ENCODE measurements around the gene PKN3. TPM values are rescaled to one million over a fixed set of nuclear protein-coding genes. Genes with fewer than 3 reads are reported as not detected.
A peak's percentile ranks its signal among the peaks of the same experiment; 100 is the strongest.

The PKN3 gene
- total and polyA plus RNA-seq, 2 of the 13 experiments (the other 11 are each of a cell fraction or from before 2014, with no cell fraction given), result 10.5 to 13.2 TPM

DNA sequence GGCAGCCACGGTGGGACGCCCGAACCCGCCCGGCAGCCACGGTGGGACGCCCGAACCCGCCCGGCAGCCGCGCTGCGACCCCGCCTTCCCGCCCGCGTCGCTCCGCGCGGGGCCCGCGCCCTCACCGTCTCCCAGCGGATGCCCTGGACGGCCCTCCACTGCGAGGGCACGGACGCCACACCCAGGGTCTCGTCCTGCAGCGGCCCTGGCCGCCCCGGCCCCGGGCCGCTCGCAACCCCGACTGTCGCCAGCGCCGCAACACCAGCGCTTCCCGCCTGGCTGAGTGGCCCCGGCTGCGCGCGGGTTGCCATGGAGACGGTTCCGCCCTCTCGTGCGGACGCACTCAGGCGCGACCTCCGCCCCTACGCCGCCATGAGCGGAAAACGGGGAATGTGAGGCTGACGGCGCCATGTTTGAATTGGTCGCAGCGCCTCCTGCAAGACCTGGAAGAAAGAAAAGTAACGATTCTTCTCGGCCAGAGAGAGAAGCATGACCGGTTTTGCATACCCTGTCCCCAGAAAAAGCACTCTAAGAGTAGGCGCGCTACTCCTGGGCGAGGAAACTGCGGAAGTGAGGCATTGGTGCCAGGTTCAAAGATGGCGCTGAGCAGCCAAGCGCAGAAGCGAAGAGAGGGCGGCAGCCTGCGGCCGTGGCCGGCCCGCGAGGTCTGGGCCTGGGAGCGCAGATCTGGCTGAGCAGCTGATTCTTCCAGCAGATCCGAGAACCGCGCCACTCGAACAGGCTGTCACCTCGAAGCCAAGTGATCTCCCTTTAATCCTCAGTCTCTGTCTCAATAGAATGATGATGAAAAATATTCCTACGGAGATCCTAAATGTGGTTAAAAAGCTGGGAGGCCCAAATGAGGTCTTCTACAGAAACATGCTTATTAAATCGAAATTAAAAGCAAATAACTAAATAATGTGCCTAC is 45.6 kb upstream of the PKN3 start, which contains the start of gene DYNC2I2 (continued):
- TF ChIP-seq SSRP1 (CRISPR knock-in tag; IDR thresholded peaks at IDR 0.05) (no peak), ZFAT (CRISPR knock-in tag; conservative IDR thresholded peaks at IDR 0.05) (no peak), ERF (CRISPR knock-in tag; IDR thresholded peaks at IDR 0.05) (peak; percentile 92), ZSCAN22 (CRISPR knock-in tag; IDR thresholded peaks at IDR 0.05) (no peak), RFX3 (CRISPR knock-in tag; IDR thresholded peaks at IDR 0.05) (peak; percentile 92), MIXL1 (CRISPR knock-in tag; IDR thresholded peaks at IDR 0.05) (peak; percentile 43), MXI1 (IDR thresholded peaks at IDR 0.05; ENCODE audit: borderline replicate concordance, low read depth, low read length) (peak; percentile 88; the same call in 2 of the 3 replicates), RBAK (CRISPR knock-in tag; IDR thresholded peaks at IDR 0.05) (no peak), ZNF331 (CRISPR knock-in tag; IDR thresholded peaks at IDR 0.05) (peak; percentile 24; the same call in 1 of the 2 replicates), ZNF607 (CRISPR knock-in tag; IDR thresholded peaks at IDR 0.05; ENCODE audit: borderline replicate concordance) (peak; percentile 42; the same call in 1 of the 2 replicates), HIVEP1 (CRISPR knock-in tag; IDR thresholded peaks at IDR 0.05) (no peak; the same call in 1 of the 2 replicates), BRD4 (CRISPR knock-in tag; IDR thresholded peaks at IDR 0.05) (peak; percentile 100), SNAI1 (CRISPR knock-in tag; IDR thresholded peaks at IDR 0.05; ENCODE audit: borderline replicate concordance) (no peak), KLF9 (CRISPR knock-in tag; IDR thresholded peaks at IDR 0.05; ENCODE audit: low read depth) (no peak), MIER2 (CRISPR knock-in tag; IDR thresholded peaks at IDR 0.05) (0 out of 2 replicates have a peak, but pooled peaks have one; percentile 24), HNF4G (IDR thresholded peaks at IDR 0.05; ENCODE audit: borderline replicate concordance, low read depth, low read length) (0 out of 2 replicates have a peak, but pooled peaks have one; percentile 14), HNF4G (CRISPR knock-in tag; IDR thresholded peaks at IDR 0.05; ENCODE audit: borderline replicate concordance, low read depth) (no peak), ZNF644 (CRISPR knock-in tag; IDR thresholded peaks at IDR 0.05; ENCODE audit: low read depth) (no peak), RBFOX2 (IDR thresholded peaks at IDR 0.05; ENCODE audit: low read depth, low read length) (peak; percentile 87), ZNF569 (CRISPR knock-in tag; IDR thresholded peaks at IDR 0.05; ENCODE audit: borderline replicate concordance) (0 out of 2 replicates have a peak, but pooled peaks have one; percentile 44), ZNF678 (CRISPR knock-in tag; IDR thresholded peaks at IDR 0.05) (peak; percentile 36; the same call in 1 of the 2 replicates)
- TF ChIP-seq, protein P1, sequence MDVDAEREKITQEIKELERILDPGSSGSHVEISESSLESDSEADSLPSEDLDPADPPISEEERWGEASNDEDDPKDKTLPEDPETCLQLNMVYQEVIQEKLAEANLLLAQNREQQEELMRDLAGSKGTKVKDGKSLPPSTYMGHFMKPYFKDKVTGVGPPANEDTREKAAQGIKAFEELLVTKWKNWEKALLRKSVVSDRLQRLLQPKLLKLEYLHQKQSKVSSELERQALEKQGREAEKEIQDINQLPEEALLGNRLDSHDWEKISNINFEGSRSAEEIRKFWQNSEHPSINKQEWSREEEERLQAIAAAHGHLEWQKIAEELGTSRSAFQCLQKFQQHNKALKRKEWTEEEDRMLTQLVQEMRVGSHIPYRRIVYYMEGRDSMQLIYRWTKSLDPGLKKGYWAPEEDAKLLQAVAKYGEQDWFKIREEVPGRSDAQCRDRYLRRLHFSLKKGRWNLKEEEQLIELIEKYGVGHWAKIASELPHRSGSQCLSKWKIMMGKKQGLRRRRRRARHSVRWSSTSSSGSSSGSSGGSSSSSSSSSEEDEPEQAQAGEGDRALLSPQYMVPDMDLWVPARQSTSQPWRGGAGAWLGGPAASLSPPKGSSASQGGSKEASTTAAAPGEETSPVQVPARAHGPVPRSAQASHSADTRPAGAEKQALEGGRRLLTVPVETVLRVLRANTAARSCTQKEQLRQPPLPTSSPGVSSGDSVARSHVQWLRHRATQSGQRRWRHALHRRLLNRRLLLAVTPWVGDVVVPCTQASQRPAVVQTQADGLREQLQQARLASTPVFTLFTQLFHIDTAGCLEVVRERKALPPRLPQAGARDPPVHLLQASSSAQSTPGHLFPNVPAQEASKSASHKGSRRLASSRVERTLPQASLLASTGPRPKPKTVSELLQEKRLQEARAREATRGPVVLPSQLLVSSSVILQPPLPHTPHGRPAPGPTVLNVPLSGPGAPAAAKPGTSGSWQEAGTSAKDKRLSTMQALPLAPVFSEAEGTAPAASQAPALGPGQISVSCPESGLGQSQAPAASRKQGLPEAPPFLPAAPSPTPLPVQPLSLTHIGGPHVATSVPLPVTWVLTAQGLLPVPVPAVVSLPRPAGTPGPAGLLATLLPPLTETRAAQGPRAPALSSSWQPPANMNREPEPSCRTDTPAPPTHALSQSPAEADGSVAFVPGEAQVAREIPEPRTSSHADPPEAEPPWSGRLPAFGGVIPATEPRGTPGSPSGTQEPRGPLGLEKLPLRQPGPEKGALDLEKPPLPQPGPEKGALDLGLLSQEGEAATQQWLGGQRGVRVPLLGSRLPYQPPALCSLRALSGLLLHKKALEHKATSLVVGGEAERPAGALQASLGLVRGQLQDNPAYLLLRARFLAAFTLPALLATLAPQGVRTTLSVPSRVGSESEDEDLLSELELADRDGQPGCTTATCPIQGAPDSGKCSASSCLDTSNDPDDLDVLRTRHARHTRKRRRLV (CRISPR knock-in tag; IDR thresholded peaks at IDR 0.05), result no peak
- TF ChIP-seq, protein P2, sequence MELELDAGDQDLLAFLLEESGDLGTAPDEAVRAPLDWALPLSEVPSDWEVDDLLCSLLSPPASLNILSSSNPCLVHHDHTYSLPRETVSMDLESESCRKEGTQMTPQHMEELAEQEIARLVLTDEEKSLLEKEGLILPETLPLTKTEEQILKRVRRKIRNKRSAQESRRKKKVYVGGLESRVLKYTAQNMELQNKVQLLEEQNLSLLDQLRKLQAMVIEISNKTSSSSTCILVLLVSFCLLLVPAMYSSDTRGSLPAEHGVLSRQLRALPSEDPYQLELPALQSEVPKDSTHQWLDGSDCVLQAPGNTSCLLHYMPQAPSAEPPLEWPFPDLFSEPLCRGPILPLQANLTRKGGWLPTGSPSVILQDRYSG (CRISPR knock-in tag; IDR thresholded peaks at IDR 0.05), result no peak
